B cell (primary cell): ENCODE data around the gene MEIOB. TPM values are rescaled to one million over a fixed set of nuclear protein-coding genes. Genes with fewer than 3 reads are reported as not detected.

ENCODE experiments used
- ATAC-seq: fragments of 200-7000 bp; cut with Tn5 transposase; one replicate; pipeline ENCODE4 v1.10.0; 2021; ENCODE audit warnings: low read depth, mild to moderate bottlenecking, moderate number of reproducible peaks, moderate library complexity
- CTCF ChIA-PET: fragments of 350-600 bp; sonication (Branson Sonifier 250); formaldehyde crosslinking; loops from one replicate; lab custom pipeline; 2021; ENCODE audit warnings: antibody characterized with exemption, inconsistent platforms; lab: Charles Lee
- POLR2A ChIA-PET: fragments of 350-600 bp; sonication (Branson Sonifier 250); formaldehyde crosslinking; loops from one replicate; lab custom pipeline; 2021; ENCODE audit warnings: antibody characterized with exemption; lab: Charles Lee
- DNase-seq: peaks from one replicate; pipeline ENCODE4 v3.0.0; 2013
- H2AFZ ChIP-seq: 2 replicates; pipeline ENCODE4 v1.6.1; 2012; ENCODE audit warnings: mild to moderate bottlenecking, low read depth, low read length; ENCODE audit not compliant: insufficient read depth, poor library complexity, severe bottlenecking
- H3K27ac ChIP-seq, 2 donors: 1 replicate in 1 of 2; 2 replicates in 1 of 2; pipeline ENCODE4 v1.5.1; 2012 to 2013; ENCODE audit warnings: low read length in 2 of 2, mild to moderate bottlenecking in 2 of 2, moderate library complexity in 1 of 2
- H3K27me3 ChIP-seq, 4 experiments: fragments of 200-600 bp in 1 of 4; sonication (generic) in 1 of 4; replicated peaks in 1 of 4; 1 replicate in 2 of 4; 2 replicates in 2 of 4; pipeline versions ENCODE4 v1.6.1 to v1.7.0; 2013 to 2016; ENCODE audit warnings: low read length in 3 of 4, mild to moderate bottlenecking in 2 of 4, mixed read lengths in 1 of 4, moderate library complexity in 1 of 4; ENCODE audit not compliant: insufficient read depth in 4 of 4, control insufficient read depth in 3 of 4; ENCODE audit errors: control extremely low read depth in 1 of 4
- H3K36me3 ChIP-seq, 2 experiments: replicated peaks in 1 of 2; 1 replicate in 1 of 2; 2 replicates in 1 of 2; pipeline versions ENCODE4 v1.6.1 to v1.7.1; 2013; ENCODE audit warnings: low read length in 1 of 2; ENCODE audit not compliant: insufficient read depth in 2 of 2, control insufficient read depth in 1 of 2; ENCODE audit errors: control extremely low read depth in 1 of 2, extremely low read depth in 1 of 2
- H3K4me1 ChIP-seq, 2 donors: fragments of 200-600 bp in 1 of 2; sonication (generic) in 1 of 2; 1 replicate in 1 of 2; 2 replicates in 1 of 2; pipeline versions ENCODE4 v1.5.1 to v1.6.1; 2013 to 2017; ENCODE audit warnings: low read length in 2 of 2; ENCODE audit not compliant: control insufficient read depth in 2 of 2, insufficient read depth in 2 of 2
- H3K4me2 ChIP-seq: replicated peaks from 2 replicates; pipeline ENCODE3; 2012; ENCODE audit warnings: mild to moderate bottlenecking, low read depth, low read length; ENCODE audit not compliant: poor library complexity, severe bottlenecking
- H3K4me3 ChIP-seq, 5 experiments: fragments of 200-600 bp in 1 of 5; sonication (generic) in 1 of 5; 1 replicate in 3 of 5; 2 replicates in 2 of 5; pipeline versions ENCODE4 v1.5.1 to v1.7.0; 2011 to 2016; ENCODE audit warnings: low read length in 4 of 5, mild to moderate bottlenecking in 4 of 5, low read depth in 2 of 5, control low read depth in 1 of 5, moderate library complexity in 1 of 5; ENCODE audit not compliant: insufficient read depth in 1 of 5; ENCODE audit errors: control extremely low read depth in 1 of 5, extremely low read depth in 1 of 5
- H3K79me2 ChIP-seq: fragments of 200-600 bp; sonication (generic); one replicate; pipeline ENCODE4 v1.6.0; 2016; ENCODE audit warnings: low read length; ENCODE audit not compliant: control insufficient read depth, insufficient read depth
- H3K9ac ChIP-seq: fragments of 200-600 bp; sonication (generic); 2 replicates; pipeline ENCODE4 v1.6.1; 2017; ENCODE audit warnings: mild to moderate bottlenecking, low read length, moderate library complexity
- H3K9me3 ChIP-seq, 3 donors: one replicate each; pipeline versions ENCODE4 v1.6.1 to v1.7.1; 2013; ENCODE audit warnings: low read length in 2 of 3; ENCODE audit not compliant: control insufficient read depth in 2 of 3, insufficient read depth in 1 of 3; ENCODE audit errors: control extremely low read depth in 1 of 3
- H4K20me1 ChIP-seq: 2 replicates; pipeline ENCODE4 v1.6.0; 2012; ENCODE audit warnings: mild to moderate bottlenecking, low read length; ENCODE audit not compliant: insufficient read depth, control insufficient read depth, poor library complexity, severe bottlenecking
- H3K27ac Mint-ChIP-seq: one replicate; pipeline ENCODE4 v1.8.0; 2021; ENCODE audit warnings: mixed read lengths
- H3K27me3 Mint-ChIP-seq: one replicate; pipeline ENCODE4 v1.8.0; 2021; ENCODE audit warnings: mixed read lengths
- H3K4me1 Mint-ChIP-seq: one replicate; pipeline ENCODE4 v1.8.0; 2021; ENCODE audit warnings: mixed read lengths
- H3K4me3 Mint-ChIP-seq: one replicate; pipeline ENCODE4 v1.8.0; 2021; ENCODE audit warnings: mixed read lengths
- H3K9me3 Mint-ChIP-seq: one replicate; pipeline ENCODE4 v1.8.0; 2022; ENCODE audit warnings: mixed read lengths; ENCODE audit not compliant: insufficient read depth
- EZH2 ChIP-seq: IDR thresholded peaks from 2 replicates; pipeline ENCODE4 v1.6.1; 2012; ENCODE audit warnings: borderline replicate concordance, low read depth, mild to moderate bottlenecking, moderate library complexity, low read length; ENCODE audit not compliant: insufficient read depth, poor library complexity, severe bottlenecking
- WGBS: methylation state at CpG from one replicate; pipeline ENCODE4 v1.1.5; 2013; ENCODE audit warnings: missing lambda C conversion rate; ENCODE audit not compliant: insufficient coverage; 5-methylcytosine and 5-hydroxymethylcytosine counted together
- intact Hi-C: fragments of 100-400 bp; cut with micrococcal nuclease; formaldehyde crosslinking; loops from one replicate; pipeline ENCODE4 v1.10.0; 2022
- polyA plus RNA-seq: library from polyadenylated mRNA; depleted of rRNA; stranded (reverse); fragments of >200 nt; gene quantifications from 2 replicates; pipeline ENCODE4 v1.2.3, GENCODE V29; 2012
- total RNA-seq, 2 donors: library from RNA; stranded (reverse); fragments of 120-200 nt in 1 of 2; gene quantifications; 1 replicate in 1 of 2; 2 replicates in 1 of 2; pipeline versions ENCODE4 v1.2.3 to v1.2.4, GENCODE V29; 2013 to 2022
- TF ChIP-seq, protein P1 (sequence below): fragments of 200-600 bp; IDR thresholded peaks from one replicate; pipeline ENCODE4 v1.8.0; 2022; ENCODE audit warnings: antibody characterized with exemption, mild to moderate bottlenecking

Gene MEIOB
- total and polyA plus RNA-seq, 2 donors (not counting 1 experiment from before 2014, with no cell fraction given) = not detected

DNA sequence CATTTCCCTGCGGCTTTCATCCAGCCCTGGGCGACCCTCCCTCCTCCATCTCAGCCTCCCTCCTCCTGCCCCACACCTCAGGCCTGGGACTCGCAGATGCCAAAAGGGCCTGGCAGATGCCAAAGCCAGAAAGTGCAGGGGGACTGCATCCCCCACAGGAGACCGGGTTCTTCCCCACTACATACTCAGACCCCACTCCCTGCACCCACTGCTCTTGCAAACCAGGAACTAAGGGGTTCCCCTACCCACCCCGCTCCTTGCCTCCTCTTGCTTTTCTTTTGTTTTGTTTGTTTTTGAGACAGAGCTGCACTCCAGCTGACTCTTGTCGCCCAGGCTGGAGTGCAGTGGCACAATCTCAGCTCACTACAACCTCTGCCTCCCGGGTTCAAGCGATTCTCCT lies 43.0 kb upstream of the MEIOB start:
- Mint-ChIP-seq H3K27ac (no peak overlapping the region), H3K9me3 (no peaks in the 10 kb centered on the region), H3K4me1 (no peaks in the 10 kb centered on the region), H3K27me3 (peaks cover 17% of the 10 kb centered on the region), H3K4me3 (no peak overlapping the region)
- POLR2A ChIA-PET = no interaction called here
- WGBS = 57% methylated on average over 7 of the region's 8 CpGs
- intact Hi-C loops = no loop called here
- no peak overlapping the region for H3K4me2 ChIP-seq
- H3K36me3 ChIP-seq = no peaks in the 10 kb centered on the region
- no peak overlapping the region for H2AFZ ChIP-seq
- TF ChIP-seq, protein P1, sequence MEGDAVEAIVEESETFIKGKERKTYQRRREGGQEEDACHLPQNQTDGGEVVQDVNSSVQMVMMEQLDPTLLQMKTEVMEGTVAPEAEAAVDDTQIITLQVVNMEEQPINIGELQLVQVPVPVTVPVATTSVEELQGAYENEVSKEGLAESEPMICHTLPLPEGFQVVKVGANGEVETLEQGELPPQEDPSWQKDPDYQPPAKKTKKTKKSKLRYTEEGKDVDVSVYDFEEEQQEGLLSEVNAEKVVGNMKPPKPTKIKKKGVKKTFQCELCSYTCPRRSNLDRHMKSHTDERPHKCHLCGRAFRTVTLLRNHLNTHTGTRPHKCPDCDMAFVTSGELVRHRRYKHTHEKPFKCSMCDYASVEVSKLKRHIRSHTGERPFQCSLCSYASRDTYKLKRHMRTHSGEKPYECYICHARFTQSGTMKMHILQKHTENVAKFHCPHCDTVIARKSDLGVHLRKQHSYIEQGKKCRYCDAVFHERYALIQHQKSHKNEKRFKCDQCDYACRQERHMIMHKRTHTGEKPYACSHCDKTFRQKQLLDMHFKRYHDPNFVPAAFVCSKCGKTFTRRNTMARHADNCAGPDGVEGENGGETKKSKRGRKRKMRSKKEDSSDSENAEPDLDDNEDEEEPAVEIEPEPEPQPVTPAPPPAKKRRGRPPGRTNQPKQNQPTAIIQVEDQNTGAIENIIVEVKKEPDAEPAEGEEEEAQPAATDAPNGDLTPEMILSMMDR = no peak
- no peak for TF ChIP-seq EZH2
- no peak for DNase-seq
- H3K9me3 ChIP-seq = peaks cover 0 to 3% (median 0%) of the 10 kb centered on the region in 3 donors
- no peaks in the 10 kb centered on the region for H4K20me1 ChIP-seq
- H3K4me1 ChIP-seq = no peaks in the 10 kb centered on the region
- no peaks in the 10 kb centered on the region for H3K79me2 ChIP-seq
- CTCF ChIA-PET = no interaction called here
- H3K4me3 ChIP-seq = no peak overlapping the region
- no peak for ATAC-seq
- H3K9ac ChIP-seq = no peak overlapping the region
- no peak overlapping the region for H3K27ac ChIP-seq
- peaks cover 0 to 37% (median 8%) of the 10 kb centered on the region in 4 experiments for H3K27me3 ChIP-seq

DNA sequence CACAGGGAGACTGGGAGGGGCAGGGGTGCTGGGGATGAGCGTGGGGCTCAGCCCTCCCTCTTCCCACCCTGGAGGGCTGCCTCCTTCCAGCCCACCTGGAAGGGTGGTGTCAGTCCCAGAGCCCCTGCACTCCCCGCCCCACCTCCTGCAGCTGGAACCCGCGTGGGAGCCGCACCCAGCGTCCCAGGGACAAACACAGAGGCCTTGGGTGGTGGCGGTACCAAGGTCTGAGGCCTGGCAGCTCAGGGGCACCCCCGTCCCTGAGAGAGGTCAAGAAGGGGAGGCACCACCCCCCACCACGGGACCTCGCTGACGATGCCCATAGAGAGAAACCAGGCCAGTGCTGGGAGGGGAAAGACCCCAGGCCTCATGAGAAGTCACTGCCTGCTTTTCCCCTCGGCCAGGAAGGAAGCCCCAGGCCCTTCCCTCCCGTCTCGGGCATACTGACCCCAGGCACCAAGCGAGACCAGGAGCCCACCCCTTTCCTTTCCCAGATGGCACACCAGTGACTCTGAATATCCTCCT lies 42.2 kb upstream of the MEIOB start:
- H2AFZ ChIP-seq = no peak overlapping the region
- H3K27ac Mint-ChIP-seq = no peak overlapping the region
- H3K27me3 Mint-ChIP-seq = peaks cover 17% of the 10 kb centered on the region
- H3K4me3 ChIP-seq = no peak overlapping the region
- intact Hi-C loops = no loop called here
- TF ChIP-seq, protein P1 = no peak
- no peak for TF ChIP-seq EZH2
- DNase-seq (no peak), ATAC-seq (no peak)
- no peaks in the 10 kb centered on the region for H3K4me1 ChIP-seq
- H3K36me3 ChIP-seq = no peaks in the 10 kb centered on the region
- H4K20me1 ChIP-seq = no peaks in the 10 kb centered on the region
- H3K9me3 ChIP-seq = peaks cover 0 to 3% (median 0%) of the 10 kb centered on the region in 3 donors
- no peaks in the 10 kb centered on the region for H3K4me1 Mint-ChIP-seq
- H3K4me2 ChIP-seq = no peak overlapping the region
- no peak overlapping the region for H3K4me3 Mint-ChIP-seq
- 56% methylated on average over 10 of the region's 15 CpGs for WGBS
- H3K79me2 ChIP-seq = no peaks in the 10 kb centered on the region
- ChIA-PET CTCF (interaction anchor here (0.6 kb wide), 1 partner anchor 116 kb away, joined by 4 read pairs; no protein-coding TSS in a partner anchor), POLR2A (no interaction called here)
- peaks cover 0 to 30% (median 6%) of the 10 kb centered on the region in 4 experiments for H3K27me3 ChIP-seq
- no peak overlapping the region for H3K27ac ChIP-seq
- H3K9me3 Mint-ChIP-seq = no peaks in the 10 kb centered on the region
- no peak overlapping the region for H3K9ac ChIP-seq
